Measurements from ENCODE around the gene PDCD6IP.

The PDCD6IP gene

DNA sequence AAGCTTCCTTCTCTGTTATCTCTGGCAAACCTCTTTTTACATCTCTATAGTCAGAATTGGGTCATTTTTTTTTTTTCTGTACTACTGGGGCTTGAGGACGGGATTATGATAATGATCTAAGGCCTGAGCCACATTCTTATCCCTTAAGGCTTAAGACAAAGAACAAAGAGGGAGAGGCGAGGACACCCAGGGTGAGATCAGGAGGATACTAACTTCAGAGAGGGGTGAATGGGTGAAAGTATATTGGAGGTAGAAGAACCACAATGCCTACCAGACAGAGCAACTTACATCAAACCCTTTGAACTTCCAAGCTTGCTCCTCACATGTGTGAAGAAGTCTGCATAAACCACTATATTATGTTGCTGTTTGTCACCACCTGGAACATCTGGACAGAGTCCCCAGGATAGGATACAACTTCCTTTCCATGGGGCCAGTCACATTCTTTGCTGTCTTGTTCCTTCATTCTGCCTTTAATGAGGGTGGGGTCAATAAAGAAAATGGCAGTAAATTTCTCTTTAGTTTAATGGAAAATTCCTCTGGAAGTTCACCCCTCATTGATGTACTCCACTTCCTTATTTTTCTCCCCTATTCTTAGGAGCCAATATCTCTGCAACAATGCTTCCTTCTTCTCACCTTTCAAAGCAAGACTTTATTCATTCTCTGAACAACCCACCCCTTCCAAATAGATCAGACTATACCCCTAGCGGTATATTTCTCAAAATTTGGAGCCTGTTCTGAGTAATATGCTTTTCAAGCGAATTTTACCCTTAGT is 9.1 kb upstream of the PDCD6IP start:
- Histone ChIP-seq H2AFZ (no peak overlapping the region), H3K27ac (no peak overlapping the region), H3K36me3 (ENCODE audit: control insufficient read depth, insufficient read depth, low read length) (no peaks in the 10 kb centered on the region), H3K4me3 (ENCODE audit: low read depth, low read length) (no peak overlapping the region), H3K4me2 (ENCODE audit: low read length) (no peak overlapping the region), H3K4me1 (no peaks in the 10 kb centered on the region), H3K9me3 (ENCODE audit: control insufficient read depth, low read length) (no peaks in the 10 kb centered on the region), H3K9ac (no peak overlapping the region), H3K79me2 (no peaks in the 10 kb centered on the region), H3K27me3 (ENCODE audit: control insufficient read depth, insufficient read depth, low read length) (no peaks in the 10 kb centered on the region)
- TF ChIP-seq, protein P1, sequence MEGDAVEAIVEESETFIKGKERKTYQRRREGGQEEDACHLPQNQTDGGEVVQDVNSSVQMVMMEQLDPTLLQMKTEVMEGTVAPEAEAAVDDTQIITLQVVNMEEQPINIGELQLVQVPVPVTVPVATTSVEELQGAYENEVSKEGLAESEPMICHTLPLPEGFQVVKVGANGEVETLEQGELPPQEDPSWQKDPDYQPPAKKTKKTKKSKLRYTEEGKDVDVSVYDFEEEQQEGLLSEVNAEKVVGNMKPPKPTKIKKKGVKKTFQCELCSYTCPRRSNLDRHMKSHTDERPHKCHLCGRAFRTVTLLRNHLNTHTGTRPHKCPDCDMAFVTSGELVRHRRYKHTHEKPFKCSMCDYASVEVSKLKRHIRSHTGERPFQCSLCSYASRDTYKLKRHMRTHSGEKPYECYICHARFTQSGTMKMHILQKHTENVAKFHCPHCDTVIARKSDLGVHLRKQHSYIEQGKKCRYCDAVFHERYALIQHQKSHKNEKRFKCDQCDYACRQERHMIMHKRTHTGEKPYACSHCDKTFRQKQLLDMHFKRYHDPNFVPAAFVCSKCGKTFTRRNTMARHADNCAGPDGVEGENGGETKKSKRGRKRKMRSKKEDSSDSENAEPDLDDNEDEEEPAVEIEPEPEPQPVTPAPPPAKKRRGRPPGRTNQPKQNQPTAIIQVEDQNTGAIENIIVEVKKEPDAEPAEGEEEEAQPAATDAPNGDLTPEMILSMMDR (IDR thresholded peaks at IDR 0.05) = no peak

DNA sequence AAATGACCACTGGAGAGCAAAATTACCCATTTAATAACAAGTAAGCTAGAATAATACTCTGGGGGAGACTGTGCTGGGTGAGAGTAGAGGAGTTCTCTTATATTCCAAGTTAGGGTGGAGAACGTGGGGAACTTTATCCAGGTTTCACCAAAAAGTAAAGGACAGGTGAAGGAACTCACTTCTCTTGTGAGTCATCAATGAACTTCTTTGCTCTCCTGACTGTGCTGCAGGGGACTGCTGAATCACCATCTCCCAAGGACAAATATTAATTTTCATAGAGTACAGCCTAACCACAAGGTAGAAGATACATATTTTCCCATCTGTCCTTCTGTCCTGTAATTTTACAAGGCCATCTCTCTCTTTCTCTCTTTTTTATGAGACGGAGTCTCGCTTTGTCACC is 8.3 kb upstream of the PDCD6IP start:
- no peaks in the 10 kb centered on the region for H3K36me3 ChIP-seq (ENCODE audit: control insufficient read depth, insufficient read depth, low read length)
- H3K4me2 ChIP-seq (ENCODE audit: low read length) = no peak overlapping the region
- H2AFZ ChIP-seq = no peak overlapping the region
- H3K9ac ChIP-seq = no peak overlapping the region
- no peaks in the 10 kb centered on the region for H3K9me3 ChIP-seq (ENCODE audit: control insufficient read depth, low read length)
- H3K79me2 ChIP-seq = no peaks in the 10 kb centered on the region
- H3K4me3 ChIP-seq (ENCODE audit: low read depth, low read length) = no peak overlapping the region
- H3K4me1 ChIP-seq = no peaks in the 10 kb centered on the region
- no peaks in the 10 kb centered on the region for H3K27me3 ChIP-seq (ENCODE audit: control insufficient read depth, insufficient read depth, low read length)
- TF ChIP-seq, protein P1 (IDR thresholded peaks at IDR 0.05) = no peak
- no peak overlapping the region for H3K27ac ChIP-seq

GRCh38 chr3:33791477-33792166 is 6.8 kb upstream of the PDCD6IP start:
- Histone ChIP-seq H3K36me3 (ENCODE audit: control insufficient read depth, insufficient read depth, low read length) (no peaks in the 10 kb centered on the region), H3K4me3 (ENCODE audit: low read depth, low read length) (no peak overlapping the region), H2AFZ (no peak overlapping the region), H3K79me2 (no peaks in the 10 kb centered on the region), H3K9me3 (ENCODE audit: control insufficient read depth, low read length) (no peaks in the 10 kb centered on the region), H3K9ac (no peak overlapping the region), H3K4me2 (ENCODE audit: low read length) (no peak overlapping the region), H3K4me1 (no peaks in the 10 kb centered on the region), H3K27me3 (ENCODE audit: control insufficient read depth, insufficient read depth, low read length) (no peaks in the 10 kb centered on the region), H3K27ac (no peak overlapping the region)
- TF ChIP-seq, protein P1 (IDR thresholded peaks at IDR 0.05) = no peak

DNA sequence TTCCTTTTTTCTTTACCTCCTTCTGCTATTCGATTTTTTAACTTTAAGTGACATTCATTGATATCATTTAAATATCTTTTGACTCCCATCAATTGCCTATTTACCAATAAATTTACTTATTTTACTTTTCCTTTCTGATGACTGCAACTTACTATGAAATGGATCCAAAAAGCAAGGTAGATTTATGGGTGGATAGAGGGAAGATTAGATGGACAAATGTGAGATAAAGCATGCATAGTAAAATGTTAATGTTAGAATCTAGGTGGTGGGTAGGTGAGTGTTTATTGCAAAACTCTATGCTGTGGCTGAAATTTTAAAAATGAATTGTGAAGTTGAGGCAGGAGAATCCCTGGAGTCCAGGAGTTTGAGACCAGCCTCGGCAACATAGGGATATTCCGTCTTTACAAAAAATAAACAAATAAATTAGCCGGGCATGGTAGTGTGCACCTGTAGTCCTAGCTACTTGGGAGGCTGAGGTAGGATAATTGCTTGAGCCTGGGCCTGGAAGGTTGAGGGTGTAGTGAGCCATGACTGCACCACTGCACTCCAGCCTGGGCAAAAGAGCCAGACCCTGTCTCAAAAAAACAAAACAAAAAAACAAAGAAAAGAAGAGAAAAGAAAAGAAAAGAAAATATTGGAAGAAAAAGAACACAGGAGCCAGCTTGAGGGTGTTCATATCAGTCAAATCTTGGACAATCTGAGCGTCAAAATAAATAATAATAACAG is 6.1 kb upstream of the PDCD6IP start:
- no peaks in the 10 kb centered on the region for H3K9me3 ChIP-seq (ENCODE audit: control insufficient read depth, low read length)
- TF ChIP-seq, protein P1 (IDR thresholded peaks at IDR 0.05) = no peak
- no peak overlapping the region for H2AFZ ChIP-seq
- H3K27me3 ChIP-seq (ENCODE audit: control insufficient read depth, insufficient read depth, low read length) = no peaks in the 10 kb centered on the region
- no peaks in the 10 kb centered on the region for H3K79me2 ChIP-seq
- no peaks in the 10 kb centered on the region for H3K4me1 ChIP-seq
- H3K27ac ChIP-seq = no peak overlapping the region
- H3K4me2 ChIP-seq (ENCODE audit: low read length) = no peak overlapping the region
- H3K36me3 ChIP-seq (ENCODE audit: control insufficient read depth, insufficient read depth, low read length) = no peaks in the 10 kb centered on the region
- no peak overlapping the region for H3K9ac ChIP-seq
- H3K4me3 ChIP-seq (ENCODE audit: low read depth, low read length) = no peak overlapping the region
